D721Med (cell line): ENCODE measurements around the gene SH3BGR.
"Not testable (repeated sequence)": the region's sequence is repeated elsewhere in the genome, so short reads cannot be mapped to it uniquely, and the experiment has no call there.

ENCODE experiments used
- DNase-seq: peaks from one replicate; pipeline ENCODE4 v3.0.0; 2011; ENCODE audit warnings: low spot score; ENCODE audit not compliant: insufficient read length
- FAIRE-seq: peaks from 2 replicates; lab custom pipeline; 2011; peaks lifted over from hg19 to GRCh38; lab: Jason Lieb, UNC
- TF ChIP-seq, protein P1 (sequence below): IDR thresholded peaks from 2 replicates; pipeline ENCODE4 v1.5.1; 2012; ENCODE audit warnings: mild to moderate bottlenecking, control low read depth; ENCODE audit not compliant: insufficient read depth; ENCODE audit errors: missing control alignments

SH3BGR gene

DNA sequence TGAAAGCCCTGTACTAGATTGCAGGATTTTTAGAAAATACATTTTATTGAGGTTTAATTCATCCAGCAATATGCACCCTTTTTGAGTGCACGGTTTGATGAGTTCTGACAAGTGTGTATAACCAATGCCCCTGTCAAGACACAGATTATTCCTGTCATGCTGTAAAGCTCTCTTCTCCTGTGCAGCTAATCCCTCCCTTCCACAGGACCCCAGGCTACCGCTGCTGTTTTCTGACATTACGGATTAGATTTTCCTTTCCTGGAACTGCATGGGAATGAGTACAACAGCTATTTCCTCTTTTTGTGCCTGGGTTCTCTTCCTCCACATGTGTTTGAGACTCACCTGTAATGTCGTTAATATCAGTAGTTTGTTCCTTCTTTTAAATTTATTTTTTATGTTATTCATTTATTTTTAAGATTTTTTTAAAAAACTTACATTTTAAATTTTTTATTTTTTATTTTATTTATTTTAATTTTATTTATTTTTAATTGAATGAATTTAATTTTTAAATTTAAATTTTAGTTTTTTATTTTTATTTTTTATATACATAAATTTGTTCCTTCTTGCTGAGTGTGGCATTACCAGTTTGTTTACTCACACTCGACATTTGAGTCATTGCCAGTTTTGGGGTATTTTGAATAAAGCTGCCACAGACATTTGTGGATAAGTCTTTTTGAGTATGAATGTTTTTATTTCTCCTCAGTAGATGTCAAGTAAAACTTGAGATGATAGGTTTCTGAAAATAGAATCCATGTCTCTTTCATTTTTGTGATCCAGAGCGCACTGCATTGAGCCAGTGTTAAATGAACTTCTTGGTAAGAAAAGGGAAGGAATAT lies 82.0 kb downstream of the SH3BGR start:
- DNase-seq (peak; percentile 39), FAIRE-seq (no peak)
- TF ChIP-seq, protein P1, sequence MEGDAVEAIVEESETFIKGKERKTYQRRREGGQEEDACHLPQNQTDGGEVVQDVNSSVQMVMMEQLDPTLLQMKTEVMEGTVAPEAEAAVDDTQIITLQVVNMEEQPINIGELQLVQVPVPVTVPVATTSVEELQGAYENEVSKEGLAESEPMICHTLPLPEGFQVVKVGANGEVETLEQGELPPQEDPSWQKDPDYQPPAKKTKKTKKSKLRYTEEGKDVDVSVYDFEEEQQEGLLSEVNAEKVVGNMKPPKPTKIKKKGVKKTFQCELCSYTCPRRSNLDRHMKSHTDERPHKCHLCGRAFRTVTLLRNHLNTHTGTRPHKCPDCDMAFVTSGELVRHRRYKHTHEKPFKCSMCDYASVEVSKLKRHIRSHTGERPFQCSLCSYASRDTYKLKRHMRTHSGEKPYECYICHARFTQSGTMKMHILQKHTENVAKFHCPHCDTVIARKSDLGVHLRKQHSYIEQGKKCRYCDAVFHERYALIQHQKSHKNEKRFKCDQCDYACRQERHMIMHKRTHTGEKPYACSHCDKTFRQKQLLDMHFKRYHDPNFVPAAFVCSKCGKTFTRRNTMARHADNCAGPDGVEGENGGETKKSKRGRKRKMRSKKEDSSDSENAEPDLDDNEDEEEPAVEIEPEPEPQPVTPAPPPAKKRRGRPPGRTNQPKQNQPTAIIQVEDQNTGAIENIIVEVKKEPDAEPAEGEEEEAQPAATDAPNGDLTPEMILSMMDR = no peak

DNA sequence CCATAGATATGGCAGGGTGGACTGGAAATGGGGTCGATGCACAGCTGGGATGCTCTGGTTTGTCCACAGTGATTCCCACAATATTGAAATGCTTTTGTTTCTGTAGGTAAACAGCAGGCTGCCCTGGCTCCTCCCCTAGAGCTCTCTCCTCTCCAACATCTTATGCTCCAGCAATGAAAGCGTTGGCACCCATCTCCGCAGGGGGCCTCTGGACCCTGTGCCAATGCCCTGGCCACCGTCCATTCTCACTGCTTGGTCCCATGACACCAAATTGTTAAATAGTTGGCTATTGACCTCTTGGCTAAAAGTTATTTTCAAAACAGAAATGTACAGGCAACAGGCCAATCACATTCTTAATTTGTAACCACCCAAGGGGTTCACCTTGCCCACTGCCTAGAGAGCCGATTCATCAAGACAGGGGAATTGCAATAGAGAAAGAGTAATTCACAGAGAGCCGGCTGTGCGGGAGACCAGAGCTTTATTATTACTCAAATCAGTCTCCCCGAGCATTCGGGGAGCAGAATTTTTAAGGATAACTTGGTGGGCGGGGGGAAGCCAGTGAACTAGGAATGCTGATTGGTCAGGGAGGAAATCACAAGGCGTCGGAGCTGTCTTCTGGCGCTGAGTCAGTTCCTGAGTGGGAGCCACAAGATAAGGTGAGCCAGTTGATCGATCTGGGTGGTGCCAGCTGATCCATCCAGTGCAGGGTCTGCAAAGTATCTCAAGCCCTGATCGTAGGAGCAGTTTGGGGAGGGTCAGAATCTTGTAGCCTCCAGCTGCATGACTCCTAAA lies 84.1 kb downstream of the SH3BGR start:
- TF ChIP-seq, protein P1 = no peak
- DNase-seq = no peak
- no peak for FAIRE-seq

DNA sequence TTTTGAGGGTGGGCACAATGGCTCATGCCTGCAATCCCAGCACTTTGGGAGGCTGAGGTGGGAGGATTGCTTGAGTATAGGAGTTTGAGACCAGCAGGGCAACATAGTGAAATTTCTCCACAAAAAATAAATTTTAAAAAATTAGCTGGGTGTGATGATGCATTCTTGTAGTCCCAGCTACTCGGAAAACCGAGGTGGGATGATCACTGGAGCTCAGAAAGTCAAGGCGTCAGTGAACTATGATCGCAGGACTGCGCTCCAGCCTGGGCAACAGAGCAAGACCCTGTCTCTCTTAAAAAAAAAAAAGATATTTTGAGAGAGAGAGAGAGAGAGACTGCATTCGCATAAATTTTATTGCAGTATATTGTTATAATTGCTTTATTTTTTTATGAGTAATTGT lies 85.1 kb downstream of the SH3BGR start:
- FAIRE-seq = no peak
- no peak for DNase-seq
- TF ChIP-seq, protein P1 = no peak

DNA sequence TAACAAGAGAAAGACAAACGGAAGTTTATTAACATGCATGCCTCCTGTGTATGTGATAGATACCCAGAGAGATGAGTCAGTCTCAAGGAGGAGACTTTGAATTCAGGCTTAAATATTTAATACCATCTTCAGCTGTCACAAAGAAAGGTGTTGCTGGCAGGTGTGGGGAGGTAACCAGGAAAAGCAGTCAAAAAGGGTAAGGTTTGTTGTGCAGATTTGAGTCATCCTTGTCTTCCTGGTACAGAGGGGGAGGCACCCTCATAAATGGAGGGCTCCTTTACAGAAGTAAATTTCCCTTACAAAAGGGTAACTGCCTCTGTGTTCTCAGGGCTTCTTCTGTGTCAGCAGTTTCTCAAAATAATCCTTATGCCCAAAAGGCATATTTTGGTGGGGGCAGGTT lies 85.8 kb downstream of the SH3BGR start:
- DNase-seq (no peak), FAIRE-seq (no peak)
- TF ChIP-seq, protein P1 = no peak

DNA sequence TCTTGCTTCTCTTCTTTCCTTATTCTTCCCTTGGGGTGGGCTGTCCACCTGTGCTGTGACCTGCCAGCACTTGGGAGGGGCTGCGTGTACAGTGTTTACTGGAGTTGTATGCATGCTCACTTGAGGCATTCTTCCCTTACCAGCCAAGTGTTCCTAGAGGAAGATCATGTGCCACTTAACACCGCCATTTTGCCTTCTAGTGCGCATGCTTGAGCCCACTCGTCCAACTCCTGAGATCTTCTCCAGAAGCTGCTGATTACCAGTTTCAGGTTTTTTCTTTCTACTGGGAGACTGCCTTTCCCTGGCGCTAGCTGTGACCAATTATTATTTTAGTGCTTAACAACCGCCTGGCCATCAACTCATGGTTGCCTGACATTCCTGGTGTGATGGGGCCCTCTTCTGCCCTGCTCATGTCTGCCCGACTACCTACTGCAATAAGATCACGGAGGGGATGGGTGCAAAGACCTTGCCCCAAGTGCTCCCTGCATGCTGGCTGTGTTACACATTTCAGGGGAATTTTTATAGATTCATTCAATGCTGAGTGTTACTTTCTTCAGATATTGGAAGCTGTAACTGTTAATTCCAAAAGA lies 86.8 kb downstream of the SH3BGR start:
- TF ChIP-seq, protein P1 = no peak
- DNase-seq (no peak), FAIRE-seq (no peak)

DNA sequence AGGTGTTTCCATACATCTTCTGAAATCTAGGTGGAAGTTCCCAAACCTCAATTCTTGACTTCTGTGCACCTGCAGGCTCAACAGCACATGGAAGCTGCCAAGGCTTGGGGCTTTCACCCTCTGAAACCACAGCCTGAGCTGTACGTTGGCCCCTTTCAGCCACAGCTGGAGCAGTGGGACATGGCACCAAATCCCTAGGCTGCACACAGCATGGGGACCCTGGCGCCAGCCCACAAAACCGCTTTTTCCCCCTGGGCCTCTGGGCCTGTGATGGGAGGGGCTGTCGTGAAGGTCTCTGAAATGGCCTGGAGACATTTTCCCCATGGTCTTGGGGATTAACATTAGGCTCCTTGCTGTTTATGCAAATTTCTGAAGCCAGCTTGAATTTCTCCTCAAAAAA lies 88.6 kb downstream of the SH3BGR start:
- DNase-seq, FAIRE-seq: not testable (repeated sequence)

DNA sequence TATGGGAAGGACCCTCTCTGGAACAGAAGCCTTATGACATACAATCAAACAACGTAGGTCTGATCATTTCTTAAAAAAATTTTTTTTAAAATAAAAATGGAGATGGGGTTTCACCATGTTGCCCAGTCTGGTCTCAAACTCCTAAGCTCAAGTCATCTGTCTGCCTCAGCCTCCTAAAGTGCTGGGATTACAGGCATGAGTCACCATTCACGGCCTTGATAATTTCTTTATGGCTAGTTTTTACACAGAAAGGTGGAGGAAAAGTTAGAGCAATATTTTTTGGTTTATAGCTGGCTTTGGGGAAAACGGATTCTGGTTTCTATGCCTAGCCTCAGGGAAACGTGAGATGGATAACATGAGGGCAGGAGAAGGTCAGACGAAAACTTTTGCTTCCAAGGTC lies 91.0 kb downstream of the SH3BGR start:
- no peak for DNase-seq
- no peak for FAIRE-seq
- TF ChIP-seq, protein P1 = no peak
